A549 treated with CpdA at 1 μM for 4 hours (cell line): ENCODE measurements around the gene MSANTD3. TPM values are rescaled to one million over a fixed set of nuclear protein-coding genes. Genes with fewer than 3 reads are reported as not detected.

Experiments used
- total RNA-seq: library from RNA; stranded (reverse); fragments of 200-300 nt; extraction: Qiagen RNA extraction; gene quantifications from 5 replicates; pipeline ENCODE4 v1.2.3, GENCODE V29; 2022; ENCODE audit warnings: low read depth

The MSANTD3 gene, protein sequence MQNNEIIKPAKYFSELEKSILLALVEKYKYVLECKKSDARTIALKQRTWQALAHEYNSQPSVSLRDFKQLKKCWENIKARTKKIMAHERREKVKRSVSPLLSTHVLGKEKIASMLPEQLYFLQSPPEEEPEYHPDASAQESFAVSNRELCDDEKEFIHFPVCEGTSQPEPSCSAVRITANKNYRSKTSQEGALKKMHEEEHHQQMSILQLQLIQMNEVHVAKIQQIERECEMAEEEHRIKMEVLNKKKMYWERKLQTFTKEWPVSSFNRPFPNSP
- total RNA-seq = 70.7 to 80.6 TPM (median 73.3 TPM) in 5 replicates

GRCh38 chr9:100426530-100427365 is at the start of gene MSANTD3:
MSANTD3 (plus strand) TSS chr9:100427143; CDS start chr9:100441939, 14,796 bp downstream.

GRCh38 chr9:100472788-100473275 is 45.9 kb downstream of the MSANTD3 start, which contains the start of gene TMEFF1:
TMEFF1 (plus strand) TSS chr9:100473149; CDS start chr9:100473545, 396 bp downstream.

Other genes with a start within 250 kb of the MSANTD3 start
- 28.0 to 32.2 TPM (median 30.3 TPM) in 5 replicates for gene TEX10, start 74.2 kb upstream of the MSANTD3 start, total RNA-seq
- gene TMEFF1, start 46.0 kb downstream of the MSANTD3 start, total RNA-seq = 0.23 to 1.5 TPM (median 1.0 TPM) in 5 replicates
- 0.39 to 0.91 TPM (median 0.50 TPM) in 5 replicates for gene CAVIN4, start 150.9 kb downstream of the MSANTD3 start, total RNA-seq